KMS-11 (cell line): ENCODE data around the gene YIPF3.
"Not testable (repeated sequence)": the region's sequence is repeated elsewhere in the genome, so short reads cannot be mapped to it uniquely, and the experiment has no call there.

Source experiments
- H2AFZ ChIP-seq: fragments of 200-600 bp; sonication (generic); 2 replicates; pipeline ENCODE4 v1.6.1; 2016; ENCODE audit warnings: antibody characterized with exemption, mixed run types, low read depth
- H3K27ac ChIP-seq: fragments of 200-600 bp; sonication (generic); 2 replicates; pipeline ENCODE4 v1.6.1; 2016; ENCODE audit warnings: mild to moderate bottlenecking, mixed run types
- H3K27me3 ChIP-seq: fragments of 200-600 bp; sonication (generic); 2 replicates; pipeline ENCODE4 v1.6.1; 2017; ENCODE audit warnings: mild to moderate bottlenecking, low read depth, mixed run types, moderate library complexity; ENCODE audit not compliant: insufficient read depth
- H3K36me3 ChIP-seq: fragments of 200-600 bp; sonication (generic); 2 replicates; pipeline ENCODE4 v1.6.1; 2017; ENCODE audit warnings: mild to moderate bottlenecking, mixed run types; ENCODE audit not compliant: insufficient read depth
- H3K4me1 ChIP-seq: fragments of 200-600 bp; sonication (generic); 2 replicates; pipeline ENCODE4 v1.6.1; 2016; ENCODE audit warnings: mild to moderate bottlenecking, low read depth, mixed run types; ENCODE audit not compliant: poor library complexity, severe bottlenecking
- H3K4me2 ChIP-seq: fragments of 200-600 bp; sonication (generic); 2 replicates; pipeline ENCODE4 v1.7.0; 2016; ENCODE audit warnings: mild to moderate bottlenecking, mixed run types
- H3K4me3 ChIP-seq: fragments of 200-600 bp; sonication (generic); IDR thresholded peaks from 2 replicates; pipeline ENCODE4 v1.6.1; 2017; ENCODE audit warnings: low read depth, low read length, mixed read lengths; ENCODE audit not compliant: insufficient read depth
- H3K79me2 ChIP-seq: fragments of 200-600 bp; sonication (generic); 2 replicates; pipeline ENCODE4 v1.6.1; 2016; ENCODE audit warnings: low read depth, mixed run types; ENCODE audit not compliant: insufficient read depth
- H3K9ac ChIP-seq: fragments of 200-600 bp; sonication (generic); 2 replicates; pipeline ENCODE4 v1.6.1; 2016; ENCODE audit warnings: mild to moderate bottlenecking, mixed run types
- H4K20me1 ChIP-seq: fragments of 200-600 bp; sonication (generic); 2 replicates; pipeline ENCODE4 v1.6.1; 2016; ENCODE audit warnings: mild to moderate bottlenecking, mixed run types; ENCODE audit not compliant: insufficient read depth
- CTCF ChIP-seq: fragments of 200-600 bp; sonication (generic); conservative IDR thresholded peaks from 2 replicates; pipeline ENCODE4 v1.6.1; 2017; ENCODE audit warnings: low read depth, mild to moderate bottlenecking, antibody characterized with exemption, low read length, moderate library complexity, mixed read lengths

Gene YIPF3

GRCh38 chr6:43499028-43499815 lies 17.5 kb downstream of the YIPF3 start:
- Histone ChIP-seq H3K4me2 (no peak overlapping the region), H2AFZ (no peak overlapping the region), H3K27ac (no peak overlapping the region), H3K4me1 (peaks cover 8% of the 10 kb centered on the region), H3K4me3 (no peak overlapping the region), H4K20me1 (no peaks in the 10 kb centered on the region), H3K27me3 (no peaks in the 10 kb centered on the region), H3K79me2 (no peaks in the 10 kb centered on the region), H3K9ac (no peak overlapping the region), H3K36me3 (no peaks in the 10 kb centered on the region)
- no peak for TF ChIP-seq CTCF

GRCh38 chr6:43498291-43498690 lies 18.4 kb downstream of the YIPF3 start:
- H3K4me2 ChIP-seq, H4K20me1 ChIP-seq, H3K9ac ChIP-seq, H3K4me3 ChIP-seq, H3K27me3 ChIP-seq, H2AFZ ChIP-seq, H3K79me2 ChIP-seq, H3K4me1 ChIP-seq, H3K36me3 ChIP-seq, H3K27ac ChIP-seq: not testable (repeated sequence)

GRCh38 chr6:43497689-43498088 lies 19.0 kb downstream of the YIPF3 start:
- no peaks in the 10 kb centered on the region for H4K20me1 ChIP-seq
- no peak overlapping the region for H3K4me2 ChIP-seq
- no peak for TF ChIP-seq CTCF
- H3K4me1 ChIP-seq = peaks cover 8% of the 10 kb centered on the region
- H3K27ac ChIP-seq = no peak overlapping the region
- H3K27me3 ChIP-seq = no peaks in the 10 kb centered on the region
- no peak overlapping the region for H2AFZ ChIP-seq
- H3K9ac ChIP-seq = no peak overlapping the region
- no peaks in the 10 kb centered on the region; the same call in 1 of the 2 replicates for H3K79me2 ChIP-seq
- H3K36me3 ChIP-seq = no peaks in the 10 kb centered on the region
- no peak overlapping the region for H3K4me3 ChIP-seq

GRCh38 chr6:43497129-43497396 lies 19.7 kb downstream of the YIPF3 start:
- no peaks in the 10 kb centered on the region; the same call in 1 of the 2 replicates for H3K79me2 ChIP-seq
- H3K36me3 ChIP-seq = no peaks in the 10 kb centered on the region
- peaks cover 8% of the 10 kb centered on the region for H3K4me1 ChIP-seq
- H3K27ac ChIP-seq = no peak overlapping the region
- H4K20me1 ChIP-seq = no peaks in the 10 kb centered on the region
- no peak overlapping the region for H3K9ac ChIP-seq
- no peaks in the 10 kb centered on the region for H3K27me3 ChIP-seq
- H3K4me2 ChIP-seq = no peak overlapping the region
- no peak overlapping the region for H3K4me3 ChIP-seq
- no peak for TF ChIP-seq CTCF
- no peak overlapping the region for H2AFZ ChIP-seq

- no peak overlapping the region for H3K4me2 ChIP-seq
- H3K9ac ChIP-seq = no peak overlapping the region
- no peaks in the 10 kb centered on the region for H3K36me3 ChIP-seq
- peak; percentile 48 for TF ChIP-seq CTCF
- no peak overlapping the region for H3K4me3 ChIP-seq
- no peaks in the 10 kb centered on the region for H3K27me3 ChIP-seq
- H3K27ac ChIP-seq = no peak overlapping the region
- no peaks in the 10 kb centered on the region for H4K20me1 ChIP-seq
- peaks cover 8% of the 10 kb centered on the region for H3K4me1 ChIP-seq
- no peaks in the 10 kb centered on the region; the same call in 1 of the 2 replicates for H3K79me2 ChIP-seq
- no peak overlapping the region for H2AFZ ChIP-seq
Measured at GRCh38 chr6:43496370-43497128, 20.2 kb downstream of the YIPF3 start.
